ENCODE measurements around the gene ILKAP. TPM values are rescaled to one million over a fixed set of nuclear protein-coding genes. Genes with fewer than 3 reads are reported as not detected.

Gene ILKAP
- total and polyA plus RNA-seq, 8 donors, result 20.4 to 59.4 (median 37.8) TPM

DNA sequence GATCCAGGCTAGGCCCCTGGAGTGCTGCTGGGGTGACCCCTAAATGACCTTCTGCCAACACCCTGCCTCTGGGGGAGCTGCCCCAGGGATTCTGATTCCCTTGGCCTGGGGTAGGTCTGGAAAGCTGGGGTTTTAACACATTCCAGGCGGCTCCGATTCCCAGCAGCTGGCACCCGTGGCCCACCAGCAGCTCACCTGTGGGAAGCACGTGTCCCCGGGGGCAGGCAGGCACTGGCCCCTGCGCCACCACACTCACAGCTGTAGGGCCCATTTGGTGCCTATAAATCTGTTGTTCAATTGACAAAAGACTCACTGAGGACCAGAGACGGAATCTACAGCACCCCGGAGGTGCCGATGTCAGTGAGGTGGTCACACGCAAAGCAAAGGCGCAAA, 69.1 kb downstream of the ILKAP start:
- no peak for DNase-seq
- H3K27ac ChIP-seq, result no peak overlapping the region
- intact Hi-C loops (cut with DNase I; ENCODE audit: low total_unique reads), result no loop called here
- no peak overlapping the region for H3K4me3 ChIP-seq
- H3K27me3 ChIP-seq, result no peaks in the 10 kb centered on the region
- TF ChIP-seq EP300 (IDR thresholded peaks at IDR 0.05), result no peak
- TF ChIP-seq POLR2AphosphoS5 (IDR thresholded peaks at IDR 0.05), result no peak
- no peak for TF ChIP-seq POLR2A (IDR thresholded peaks at IDR 0.05)
- TF ChIP-seq, protein P1, sequence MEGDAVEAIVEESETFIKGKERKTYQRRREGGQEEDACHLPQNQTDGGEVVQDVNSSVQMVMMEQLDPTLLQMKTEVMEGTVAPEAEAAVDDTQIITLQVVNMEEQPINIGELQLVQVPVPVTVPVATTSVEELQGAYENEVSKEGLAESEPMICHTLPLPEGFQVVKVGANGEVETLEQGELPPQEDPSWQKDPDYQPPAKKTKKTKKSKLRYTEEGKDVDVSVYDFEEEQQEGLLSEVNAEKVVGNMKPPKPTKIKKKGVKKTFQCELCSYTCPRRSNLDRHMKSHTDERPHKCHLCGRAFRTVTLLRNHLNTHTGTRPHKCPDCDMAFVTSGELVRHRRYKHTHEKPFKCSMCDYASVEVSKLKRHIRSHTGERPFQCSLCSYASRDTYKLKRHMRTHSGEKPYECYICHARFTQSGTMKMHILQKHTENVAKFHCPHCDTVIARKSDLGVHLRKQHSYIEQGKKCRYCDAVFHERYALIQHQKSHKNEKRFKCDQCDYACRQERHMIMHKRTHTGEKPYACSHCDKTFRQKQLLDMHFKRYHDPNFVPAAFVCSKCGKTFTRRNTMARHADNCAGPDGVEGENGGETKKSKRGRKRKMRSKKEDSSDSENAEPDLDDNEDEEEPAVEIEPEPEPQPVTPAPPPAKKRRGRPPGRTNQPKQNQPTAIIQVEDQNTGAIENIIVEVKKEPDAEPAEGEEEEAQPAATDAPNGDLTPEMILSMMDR (IDR thresholded peaks at IDR 0.05), result no peak
- 92 to 98% (median 94%) methylated on average over 7 to 11 of the region's 11 CpGs for WGBS, 5 donors
- no peaks in the 10 kb centered on the region for H3K36me3 ChIP-seq
- peaks cover 0 to 15% (median 9%) of the 10 kb centered on the region in 4 donors for H3K4me1 ChIP-seq
- H3K9me3 ChIP-seq, result no peaks in the 10 kb centered on the region

DNA sequence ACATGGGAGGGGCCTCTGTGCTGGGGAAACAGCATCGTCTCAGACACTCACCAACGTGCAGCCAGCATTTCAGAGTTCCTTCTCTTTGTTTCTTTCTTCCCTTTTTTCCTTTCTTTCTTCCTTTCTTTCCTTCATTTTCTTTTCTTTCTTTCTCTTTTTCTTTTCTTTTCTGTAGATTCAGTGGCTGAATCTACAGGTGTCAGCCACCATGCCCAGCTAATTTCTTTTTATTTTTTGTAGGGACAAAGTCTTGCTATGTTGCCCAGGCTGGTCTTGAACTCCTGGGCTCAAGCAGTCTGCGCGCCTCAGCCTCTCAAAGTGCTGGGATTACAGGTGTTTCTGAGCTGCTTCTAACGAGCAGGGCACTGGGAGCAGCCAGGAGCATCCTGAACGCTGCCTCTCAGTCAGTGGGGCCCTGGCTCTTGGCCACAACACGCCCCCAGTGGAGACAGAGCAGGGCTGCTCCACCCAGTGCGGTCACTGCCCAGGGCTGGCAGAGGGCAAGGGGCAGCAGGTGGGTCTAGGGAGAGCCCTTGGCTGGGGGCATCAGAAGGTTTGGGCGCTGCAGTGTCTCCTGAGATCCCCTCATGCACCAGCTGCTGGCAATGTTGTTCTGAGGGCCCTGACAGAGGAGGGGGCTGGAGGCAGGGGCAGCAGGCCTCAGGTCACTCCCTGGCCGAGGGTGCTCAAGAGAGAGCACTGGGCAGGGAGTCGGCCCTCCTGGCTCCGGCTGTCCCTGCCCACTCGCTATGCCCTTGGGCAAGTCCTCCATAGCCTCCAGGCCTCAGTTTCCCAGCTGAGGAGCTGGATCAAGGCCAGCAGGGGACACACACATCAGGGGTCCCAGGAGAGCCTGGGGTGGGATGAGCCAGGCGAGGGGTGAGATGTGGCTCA, 69.7 kb downstream of the ILKAP start:
- TF ChIP-seq, protein P1 (IDR thresholded peaks at IDR 0.05), result no peak
- TF ChIP-seq EP300 (IDR thresholded peaks at IDR 0.05) (no peak), POLR2A (IDR thresholded peaks at IDR 0.05) (no peak), POLR2AphosphoS5 (IDR thresholded peaks at IDR 0.05) (no peak)
- H3K27me3 ChIP-seq, result no peaks in the 10 kb centered on the region
- intact Hi-C loops (cut with DNase I; ENCODE audit: low total_unique reads), result no loop called here
- H3K27ac ChIP-seq, result no peak overlapping the region
- H3K4me1 ChIP-seq, result peaks cover 0 to 9% (median 7%) of the 10 kb centered on the region in 4 donors
- WGBS, 5 donors, result 69 to 78% (median 77%) methylated on average over 8 to 14 of the region's 14 CpGs
- no peaks in the 10 kb centered on the region for H3K36me3 ChIP-seq
- DNase-seq, result no peak
- no peak overlapping the region for H3K4me3 ChIP-seq
- H3K9me3 ChIP-seq, result no peaks in the 10 kb centered on the region

DNA sequence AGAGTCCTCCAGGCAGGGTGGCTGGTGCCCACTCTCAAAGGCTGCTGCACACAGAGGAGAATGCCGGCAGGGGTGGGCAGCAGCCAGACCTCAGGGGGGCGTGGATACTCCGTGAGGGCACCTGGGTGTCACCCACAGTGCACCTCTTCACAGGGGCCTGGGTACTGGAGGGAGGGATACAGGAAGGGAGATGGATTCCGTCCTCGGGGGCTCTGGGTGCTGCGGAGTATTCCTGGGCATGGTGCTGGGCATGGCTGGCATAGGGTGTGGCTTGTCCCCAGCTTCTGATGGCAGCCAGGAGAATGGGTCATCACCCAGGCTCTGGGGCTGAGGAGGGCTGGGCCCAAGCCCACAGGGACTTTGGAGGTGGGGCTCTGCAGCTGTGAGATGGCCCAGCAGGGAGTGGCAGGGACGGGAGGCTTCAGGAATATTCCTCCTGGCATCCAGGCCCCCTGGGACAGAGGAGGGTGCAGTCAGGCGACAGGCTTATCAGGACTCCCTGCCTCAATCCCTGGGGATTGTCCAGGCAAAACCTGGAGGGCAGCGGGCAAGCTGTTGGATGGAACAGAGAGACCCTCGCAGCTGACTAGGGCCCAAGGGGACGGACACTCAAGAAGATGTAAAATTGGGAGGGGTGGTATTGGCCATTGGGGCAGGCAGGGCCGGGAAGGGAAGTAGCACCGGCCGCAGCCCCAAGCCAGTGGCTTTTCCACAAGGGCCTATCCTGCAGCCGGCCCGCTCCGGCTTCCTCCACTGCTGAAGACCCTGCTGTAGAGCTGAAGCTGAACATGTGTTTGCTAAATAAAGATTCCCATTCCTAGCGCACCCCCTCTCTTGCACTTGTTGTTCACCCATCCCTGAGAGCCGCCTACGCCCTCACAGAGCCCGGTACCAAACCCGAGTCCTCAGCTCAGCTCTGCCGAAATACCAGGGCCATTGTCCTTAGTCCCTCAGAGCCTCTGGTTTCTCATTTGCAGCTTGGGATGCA, 70.7 kb downstream of the ILKAP start:
- WGBS, 5 donors, result 91 to 95% (median 92%) methylated on average over 20 to 23 of the region's 23 CpGs
- no peak for DNase-seq
- intact Hi-C loops (cut with DNase I; ENCODE audit: low total_unique reads), result no loop called here
- TF ChIP-seq EP300 (IDR thresholded peaks at IDR 0.05) (no peak), POLR2AphosphoS5 (IDR thresholded peaks at IDR 0.05) (no peak), POLR2A (IDR thresholded peaks at IDR 0.05) (no peak)
- no peaks in the 10 kb centered on the region for H3K27me3 ChIP-seq
- no peak overlapping the region for H3K27ac ChIP-seq
- peaks cover 0 to 2% (median 0%) of the 10 kb centered on the region in 4 donors for H3K4me1 ChIP-seq
- no peak overlapping the region for H3K4me3 ChIP-seq
- H3K36me3 ChIP-seq, result no peaks in the 10 kb centered on the region
- no peaks in the 10 kb centered on the region for H3K9me3 ChIP-seq

- Histone ChIP-seq H3K9me3 (no peaks in the 10 kb centered on the region), H3K4me3 (no peak overlapping the region), H3K27ac (no peak overlapping the region), H3K4me1 (peaks cover 0 to 10% (median 7%) of the 10 kb centered on the region in 4 donors), H3K36me3 (no peaks in the 10 kb centered on the region), H3K27me3 (no peaks in the 10 kb centered on the region)
- WGBS, 5 donors, result 86 to 92% (median 89%) methylated on average over 8 to 14 of the region's 14 CpGs
- intact Hi-C loops (cut with DNase I; ENCODE audit: low total_unique reads), result no loop called here
- no peak for DNase-seq
- TF ChIP-seq POLR2AphosphoS5 (IDR thresholded peaks at IDR 0.05), result no peak
- TF ChIP-seq, protein P1 (IDR thresholded peaks at IDR 0.05), result no peak
- no peak for TF ChIP-seq POLR2A (IDR thresholded peaks at IDR 0.05)
Measured at GRCh38 chr2:238131761-238132462, 71.6 kb downstream of the ILKAP start.

Data from stomach (tissue), 9 donors.